Measurements from ENCODE around the gene LPIN3.

LPIN3 gene

DNA sequence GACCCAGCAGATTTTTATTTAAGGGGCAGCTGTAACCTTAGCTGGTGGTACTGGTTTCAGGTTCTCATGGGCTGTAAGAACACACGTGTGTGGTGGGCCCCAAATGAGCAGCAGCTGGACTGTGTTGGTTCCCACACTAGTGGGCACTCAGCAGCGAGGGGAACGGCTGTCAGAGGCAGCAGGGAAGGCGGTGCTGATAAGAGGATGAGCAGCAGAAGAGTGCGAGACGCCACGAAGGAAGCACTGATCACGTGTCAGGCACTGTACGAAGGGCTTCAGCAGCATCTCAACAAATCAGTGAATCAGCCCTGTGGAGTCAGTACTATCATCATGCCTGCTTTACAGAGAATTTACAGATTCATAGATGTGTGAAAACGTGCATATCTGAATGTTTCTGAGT, 67.0 kb downstream of the LPIN3 start:
- TF ChIP-seq, protein P1, sequence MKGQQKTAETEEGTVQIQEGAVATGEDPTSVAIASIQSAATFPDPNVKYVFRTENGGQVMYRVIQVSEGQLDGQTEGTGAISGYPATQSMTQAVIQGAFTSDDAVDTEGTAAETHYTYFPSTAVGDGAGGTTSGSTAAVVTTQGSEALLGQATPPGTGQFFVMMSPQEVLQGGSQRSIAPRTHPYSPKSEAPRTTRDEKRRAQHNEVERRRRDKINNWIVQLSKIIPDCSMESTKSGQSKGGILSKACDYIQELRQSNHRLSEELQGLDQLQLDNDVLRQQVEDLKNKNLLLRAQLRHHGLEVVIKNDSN (IDR thresholded peaks at IDR 0.05) = no peak
- no peak for TF ChIP-seq EGR1 (IDR thresholded peaks at IDR 0.05)
- TF ChIP-seq, protein P2, sequence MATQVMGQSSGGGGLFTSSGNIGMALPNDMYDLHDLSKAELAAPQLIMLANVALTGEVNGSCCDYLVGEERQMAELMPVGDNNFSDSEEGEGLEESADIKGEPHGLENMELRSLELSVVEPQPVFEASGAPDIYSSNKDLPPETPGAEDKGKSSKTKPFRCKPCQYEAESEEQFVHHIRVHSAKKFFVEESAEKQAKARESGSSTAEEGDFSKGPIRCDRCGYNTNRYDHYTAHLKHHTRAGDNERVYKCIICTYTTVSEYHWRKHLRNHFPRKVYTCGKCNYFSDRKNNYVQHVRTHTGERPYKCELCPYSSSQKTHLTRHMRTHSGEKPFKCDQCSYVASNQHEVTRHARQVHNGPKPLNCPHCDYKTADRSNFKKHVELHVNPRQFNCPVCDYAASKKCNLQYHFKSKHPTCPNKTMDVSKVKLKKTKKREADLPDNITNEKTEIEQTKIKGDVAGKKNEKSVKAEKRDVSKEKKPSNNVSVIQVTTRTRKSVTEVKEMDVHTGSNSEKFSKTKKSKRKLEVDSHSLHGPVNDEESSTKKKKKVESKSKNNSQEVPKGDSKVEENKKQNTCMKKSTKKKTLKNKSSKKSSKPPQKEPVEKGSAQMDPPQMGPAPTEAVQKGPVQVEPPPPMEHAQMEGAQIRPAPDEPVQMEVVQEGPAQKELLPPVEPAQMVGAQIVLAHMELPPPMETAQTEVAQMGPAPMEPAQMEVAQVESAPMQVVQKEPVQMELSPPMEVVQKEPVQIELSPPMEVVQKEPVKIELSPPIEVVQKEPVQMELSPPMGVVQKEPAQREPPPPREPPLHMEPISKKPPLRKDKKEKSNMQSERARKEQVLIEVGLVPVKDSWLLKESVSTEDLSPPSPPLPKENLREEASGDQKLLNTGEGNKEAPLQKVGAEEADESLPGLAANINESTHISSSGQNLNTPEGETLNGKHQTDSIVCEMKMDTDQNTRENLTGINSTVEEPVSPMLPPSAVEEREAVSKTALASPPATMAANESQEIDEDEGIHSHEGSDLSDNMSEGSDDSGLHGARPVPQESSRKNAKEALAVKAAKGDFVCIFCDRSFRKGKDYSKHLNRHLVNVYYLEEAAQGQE (IDR thresholded peaks at IDR 0.05; ENCODE audit: low read depth) = no peak
- no peak for TF ChIP-seq NFIC (IDR thresholded peaks at IDR 0.05)
- no peak for TF ChIP-seq TEAD4 (IDR thresholded peaks at IDR 0.05)
- TF ChIP-seq, protein P3, sequence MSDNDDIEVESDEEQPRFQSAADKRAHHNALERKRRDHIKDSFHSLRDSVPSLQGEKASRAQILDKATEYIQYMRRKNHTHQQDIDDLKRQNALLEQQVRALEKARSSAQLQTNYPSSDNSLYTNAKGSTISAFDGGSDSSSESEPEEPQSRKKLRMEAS (IDR thresholded peaks at IDR 0.05) = no peak
- TF ChIP-seq TAF1 (IDR thresholded peaks at IDR 0.05; ENCODE audit: low read depth) = no peak
- no peak for TF ChIP-seq FOXM1 (IDR thresholded peaks at IDR 0.05; ENCODE audit: borderline replicate concordance, low read depth)
- TF ChIP-seq TCF12 (IDR thresholded peaks at IDR 0.05; ENCODE audit: low read depth) = no peak
- no peak for TF ChIP-seq CEBPB (IDR thresholded peaks at IDR 0.05)
- no peak for TF ChIP-seq EP300 (IDR thresholded peaks at IDR 0.05; ENCODE audit: borderline replicate concordance)

DNA sequence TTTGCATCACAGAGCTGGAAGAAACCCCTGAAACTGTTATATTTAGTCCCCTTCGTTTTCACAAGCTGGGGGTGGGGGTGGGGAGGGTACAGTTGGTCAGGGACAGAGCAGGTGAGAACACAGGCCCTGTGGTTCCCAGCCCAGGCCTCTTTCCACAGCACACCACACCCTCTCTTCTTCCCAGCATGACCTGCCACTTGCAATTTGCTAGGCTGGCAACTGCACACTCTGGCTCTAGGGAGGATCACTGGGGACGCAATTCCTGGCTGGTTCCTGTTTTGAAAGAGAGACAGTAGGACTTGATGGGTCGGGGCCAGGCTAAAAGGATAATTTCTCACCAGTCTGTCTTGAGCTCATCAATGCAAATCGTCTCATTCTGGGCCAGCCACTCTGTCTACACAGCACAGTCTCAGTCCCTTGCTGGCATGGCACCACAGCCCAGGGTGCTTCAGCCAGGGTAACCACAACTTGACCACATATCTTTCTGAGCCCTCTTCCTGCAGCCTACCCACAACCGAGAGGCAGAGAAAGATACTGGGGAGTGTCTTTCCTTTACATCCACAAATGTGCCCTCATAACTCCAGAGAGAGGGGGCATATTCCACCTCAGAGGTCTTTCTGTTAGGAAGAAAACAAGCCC, 67.7 kb downstream of the LPIN3 start:
- TF ChIP-seq, protein P1 (IDR thresholded peaks at IDR 0.05) = no peak
- no peak for TF ChIP-seq RAD21 (IDR thresholded peaks at IDR 0.05; ENCODE audit: low read depth)
- no peak for TF ChIP-seq EGR1 (IDR thresholded peaks at IDR 0.05)
- TF ChIP-seq TCF12 (IDR thresholded peaks at IDR 0.05; ENCODE audit: low read depth) = no peak
- TF ChIP-seq, protein P2 (IDR thresholded peaks at IDR 0.05; ENCODE audit: low read depth) = no peak
- TF ChIP-seq FOXM1 (IDR thresholded peaks at IDR 0.05; ENCODE audit: borderline replicate concordance, low read depth) = no peak
- TF ChIP-seq YY1 (IDR thresholded peaks at IDR 0.05; ENCODE audit: low read depth) = no peak
- TF ChIP-seq, protein P3 (IDR thresholded peaks at IDR 0.05) = no peak
- no peak for TF ChIP-seq TEAD4 (IDR thresholded peaks at IDR 0.05)
- no peak for TF ChIP-seq CREB1 (IDR thresholded peaks at IDR 0.05; ENCODE audit: low read depth)
- TF ChIP-seq TAF1 (IDR thresholded peaks at IDR 0.05; ENCODE audit: low read depth) = no peak
- TF ChIP-seq ZBTB7A (IDR thresholded peaks at IDR 0.05; ENCODE audit: low read depth) = no peak

DNA sequence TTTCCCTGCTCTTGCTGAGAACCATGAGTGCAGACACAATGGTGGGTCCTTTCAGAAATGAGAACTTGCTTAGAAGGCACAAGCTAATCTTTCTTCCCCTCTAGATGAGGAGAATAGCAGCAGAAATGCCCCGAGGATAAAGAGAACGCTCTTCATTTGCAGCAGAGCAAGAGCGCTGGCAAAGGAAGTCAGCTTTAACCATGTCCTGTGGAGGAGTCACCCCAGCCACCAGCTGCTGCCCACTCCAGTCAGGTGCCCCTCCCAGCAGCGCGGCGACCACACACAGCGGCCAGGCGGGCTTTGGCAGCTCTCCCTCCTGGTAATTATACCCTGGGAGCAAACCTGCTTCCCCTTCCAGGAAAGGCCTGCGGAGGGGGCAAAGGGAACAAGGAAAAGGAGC, 68.4 kb downstream of the LPIN3 start:
- TF ChIP-seq FOXM1 (IDR thresholded peaks at IDR 0.05; ENCODE audit: borderline replicate concordance, low read depth) (no peak), NFIC (IDR thresholded peaks at IDR 0.05) (no peak), EGR1 (IDR thresholded peaks at IDR 0.05) (no peak), TAF1 (IDR thresholded peaks at IDR 0.05; ENCODE audit: low read depth) (no peak), EP300 (IDR thresholded peaks at IDR 0.05; ENCODE audit: borderline replicate concordance) (no peak), YY1 (IDR thresholded peaks at IDR 0.05; ENCODE audit: low read depth) (no peak), TEAD4 (IDR thresholded peaks at IDR 0.05) (no peak), CEBPB (IDR thresholded peaks at IDR 0.05) (no peak)
- TF ChIP-seq, protein P1 (IDR thresholded peaks at IDR 0.05) = no peak
- TF ChIP-seq, protein P2 (IDR thresholded peaks at IDR 0.05; ENCODE audit: low read depth) = no peak
